GM15510 (cell line): ENCODE measurements around the gene SERGEF.

ENCODE experiments used
- POLR2A ChIP-seq: IDR thresholded peaks from 3 replicates; pipeline ENCODE4 v1.6.1; 2011; ENCODE audit warnings: borderline replicate concordance; ENCODE audit not compliant: insufficient read length; ENCODE audit errors: extremely low read depth

The SERGEF gene

DNA sequence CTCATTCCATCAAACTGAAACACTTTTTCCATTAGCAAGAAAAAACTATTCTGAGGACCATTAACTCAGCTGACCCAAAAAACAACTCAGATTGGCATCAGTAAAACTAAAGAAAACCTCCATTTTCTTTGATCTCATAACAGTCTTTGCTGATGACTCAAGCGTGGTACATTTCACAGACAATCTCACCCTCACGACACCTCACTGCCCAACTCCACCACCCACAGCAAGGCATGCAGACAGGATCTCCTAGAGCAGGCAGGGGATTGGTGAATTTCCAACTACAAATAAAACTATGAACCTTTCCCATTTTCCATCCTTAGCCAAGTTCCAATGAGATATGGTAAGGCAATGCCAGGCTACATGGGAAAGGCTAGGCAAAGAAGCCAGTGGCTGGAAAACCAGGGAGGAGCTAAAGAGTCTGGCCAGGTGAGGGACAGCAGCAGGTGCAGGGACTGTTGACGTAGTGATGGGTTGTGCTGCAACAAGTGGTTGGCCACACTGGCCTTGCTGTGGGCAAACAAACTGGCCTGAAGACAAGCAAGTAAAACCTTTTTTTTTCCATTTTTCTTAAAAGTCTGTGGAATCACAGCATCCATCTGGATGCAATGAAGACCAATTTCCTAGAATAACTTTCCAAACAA lies 97.2 kb downstream of the SERGEF start:
- no peak for TF ChIP-seq POLR2A

DNA sequence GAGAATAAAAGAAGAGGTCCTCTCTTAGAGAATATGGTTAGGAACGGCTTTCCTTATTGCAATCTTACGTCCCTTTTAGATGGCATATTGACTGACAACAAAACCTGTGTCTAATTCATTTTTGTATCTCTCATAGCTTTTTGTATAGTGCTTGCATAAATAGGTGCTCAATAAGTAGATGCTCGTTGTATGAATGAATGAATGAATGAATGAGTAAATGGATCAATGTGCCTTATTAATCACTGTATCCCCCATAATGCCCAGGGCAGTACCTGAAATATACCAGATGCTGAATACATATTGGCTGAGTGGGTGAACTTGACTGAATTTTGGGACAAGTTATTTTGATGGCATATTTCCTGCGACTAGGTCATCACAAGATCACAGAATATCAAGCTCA lies 97.9 kb downstream of the SERGEF start:
- no peak for TF ChIP-seq POLR2A

DNA sequence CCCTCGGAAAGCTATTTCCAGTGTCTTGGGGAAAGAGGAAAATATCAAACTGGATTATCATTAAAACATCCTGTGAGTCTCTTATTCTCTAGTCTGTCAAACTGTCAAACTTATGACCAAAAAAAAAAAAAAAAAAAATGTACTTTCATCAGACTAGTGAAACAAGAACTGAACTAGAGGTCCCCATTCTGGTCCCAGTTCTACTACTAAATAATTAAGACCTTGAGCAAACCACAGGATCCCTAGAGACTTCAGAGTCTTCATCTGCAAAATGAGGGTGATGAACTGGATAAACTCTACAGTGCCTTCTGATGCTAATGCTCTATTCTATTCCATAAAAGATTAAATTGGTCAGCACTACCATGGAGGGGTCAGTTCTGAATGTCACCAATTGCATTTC lies 105.8 kb downstream of the SERGEF start:
- TF ChIP-seq POLR2A, result no peak

DNA sequence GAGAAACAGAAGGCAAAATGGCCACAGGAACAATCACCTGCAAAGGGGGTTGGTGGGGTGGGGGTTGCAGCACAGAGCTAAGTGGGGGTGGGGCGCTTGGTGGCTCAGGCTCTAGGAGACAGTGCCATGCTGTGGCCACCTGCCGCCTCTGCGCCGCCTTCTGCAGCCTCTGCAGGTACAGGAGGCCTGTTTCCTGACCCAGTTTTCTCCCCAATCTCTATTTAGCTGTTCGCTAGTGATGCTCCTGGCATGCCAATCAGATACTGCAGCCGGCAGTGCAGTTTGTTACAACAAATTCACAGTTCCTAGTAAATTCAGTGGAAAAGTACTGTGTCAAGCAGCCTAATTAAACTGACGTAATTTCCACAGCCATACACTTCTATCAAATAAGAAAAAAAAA lies 106.4 kb downstream of the SERGEF start:
- no peak for TF ChIP-seq POLR2A

DNA sequence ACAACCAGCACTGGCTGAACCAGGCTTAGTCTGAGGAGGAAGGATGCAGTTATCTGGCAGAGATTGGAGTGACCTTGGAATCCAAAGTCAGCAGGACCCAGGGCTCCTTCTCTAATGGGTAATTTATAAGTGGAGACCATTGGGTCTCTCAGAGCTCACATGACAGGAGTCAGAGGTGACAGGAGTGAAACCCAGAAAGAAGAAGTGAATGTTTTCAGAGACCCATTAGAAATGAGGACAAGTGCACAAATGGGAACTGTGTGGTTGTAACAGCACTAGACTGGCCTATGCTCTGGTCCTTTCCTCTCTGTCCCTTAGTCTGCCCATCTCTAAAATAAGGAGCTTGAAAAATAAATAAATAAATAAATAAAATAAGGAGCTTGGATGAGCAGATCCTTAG lies 107.4 kb downstream of the SERGEF start:
- TF ChIP-seq POLR2A, result no peak

DNA sequence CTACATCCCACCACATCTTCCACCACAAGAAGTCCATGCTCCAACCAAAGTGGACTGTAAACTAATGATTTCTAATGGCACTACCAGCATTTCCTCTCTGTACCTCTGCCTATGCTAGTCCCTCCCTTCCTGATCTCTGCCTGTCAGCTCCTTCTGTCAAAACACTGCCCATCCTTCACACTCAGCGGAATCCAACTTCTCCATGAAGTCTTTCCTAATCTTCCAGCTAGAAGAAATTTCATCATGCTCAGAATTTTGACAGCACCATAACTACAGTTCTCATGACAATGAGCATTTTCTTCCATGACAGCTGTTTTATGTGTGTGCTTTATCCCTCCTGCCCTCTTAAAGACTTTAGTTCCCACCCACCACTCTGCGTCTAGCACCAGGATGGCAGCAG lies 111.4 kb downstream of the SERGEF start:
- no peak for TF ChIP-seq POLR2A

DNA sequence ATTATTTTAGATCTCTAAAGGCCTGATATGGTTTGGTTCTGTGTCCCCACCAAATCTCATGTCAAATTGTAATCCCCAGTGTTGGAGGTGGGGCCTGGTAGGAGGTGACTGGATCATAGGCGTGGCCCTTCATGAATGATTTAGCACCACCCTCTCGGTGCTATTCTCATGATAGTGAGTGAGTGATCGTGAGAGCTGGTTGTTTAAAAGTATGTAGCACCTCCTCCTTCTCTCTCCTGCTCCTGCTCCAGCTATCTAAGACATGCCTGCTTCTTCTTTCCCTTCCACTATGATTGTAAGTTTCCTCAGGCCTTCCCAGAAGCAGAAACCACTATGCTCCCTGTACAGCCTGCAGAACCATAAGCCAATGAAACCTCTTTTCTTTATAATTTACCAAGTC lies 114.1 kb downstream of the SERGEF start:
- TF ChIP-seq POLR2A, result no peak

DNA sequence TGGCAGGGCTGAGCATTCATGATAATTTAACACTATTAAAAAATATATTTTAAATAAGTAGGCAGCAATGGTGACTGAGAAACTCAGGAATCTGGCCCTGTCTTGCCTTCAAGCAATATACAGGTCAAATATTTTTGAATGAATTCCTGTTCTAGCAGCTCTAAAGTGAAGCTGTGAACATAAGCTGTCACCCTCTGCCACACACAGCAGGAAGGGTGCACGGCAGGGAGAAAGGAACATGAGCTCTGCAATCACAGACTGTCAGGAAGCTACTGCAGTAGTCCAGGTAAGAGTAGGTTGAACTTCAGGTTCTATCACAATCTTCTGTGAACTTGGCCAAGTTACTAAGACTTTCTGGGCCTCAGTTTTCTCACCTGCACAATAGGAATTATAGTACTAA lies 114.8 kb downstream of the SERGEF start:
- TF ChIP-seq POLR2A, result no peak

DNA sequence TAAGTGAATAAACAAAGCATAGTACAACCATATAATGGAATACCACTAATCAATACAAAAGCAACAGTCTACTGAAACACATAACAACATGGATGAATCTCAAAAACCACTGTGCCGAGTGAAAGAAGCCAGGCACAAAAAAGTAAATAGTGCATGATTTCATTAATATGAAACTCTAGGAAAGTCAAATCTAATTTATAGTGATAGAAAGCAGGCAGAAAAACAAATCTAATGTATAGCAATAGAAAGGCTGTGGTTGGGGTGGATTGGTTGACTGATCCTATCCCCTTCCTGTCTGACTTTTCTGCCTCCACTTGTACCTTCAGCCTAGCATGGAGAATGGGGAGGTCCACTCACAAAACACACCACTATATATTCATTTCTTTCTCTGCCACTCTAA lies 115.4 kb downstream of the SERGEF start:
- no peak for TF ChIP-seq POLR2A

DNA sequence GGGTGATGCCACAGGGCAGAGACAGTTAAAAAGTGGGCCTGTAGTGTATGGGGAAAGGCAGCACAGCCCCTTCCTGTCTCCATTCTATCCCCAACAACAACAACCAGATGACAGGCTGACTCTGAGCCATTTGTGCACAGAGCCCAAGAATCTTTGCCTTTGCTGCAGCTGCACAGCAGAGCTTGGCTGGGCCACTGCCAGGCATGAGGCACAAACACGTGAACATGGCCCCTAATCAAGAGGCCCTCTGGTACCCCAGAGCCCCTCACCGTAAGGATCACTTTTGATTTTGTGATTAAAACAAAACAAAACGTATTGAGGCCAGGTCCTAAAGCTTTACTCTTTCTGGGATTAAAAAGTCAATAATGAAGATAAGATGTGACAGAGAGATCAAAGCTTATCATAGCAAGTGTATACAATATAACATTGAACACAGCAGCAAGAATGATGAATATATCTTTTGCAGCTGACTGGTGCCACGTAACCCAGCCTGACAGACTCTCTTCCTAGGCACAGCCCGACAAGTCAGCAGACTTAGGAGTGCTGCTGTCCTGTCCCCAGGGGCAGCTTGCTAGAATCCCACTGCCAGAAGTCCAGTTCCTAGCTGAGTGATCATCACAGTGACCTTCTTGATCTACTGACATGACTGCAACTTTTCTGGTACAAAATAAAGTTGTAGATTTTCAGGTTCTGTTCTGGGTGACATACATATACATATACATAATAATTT lies 117.8 kb downstream of the SERGEF start:
- no peak for TF ChIP-seq POLR2A

DNA sequence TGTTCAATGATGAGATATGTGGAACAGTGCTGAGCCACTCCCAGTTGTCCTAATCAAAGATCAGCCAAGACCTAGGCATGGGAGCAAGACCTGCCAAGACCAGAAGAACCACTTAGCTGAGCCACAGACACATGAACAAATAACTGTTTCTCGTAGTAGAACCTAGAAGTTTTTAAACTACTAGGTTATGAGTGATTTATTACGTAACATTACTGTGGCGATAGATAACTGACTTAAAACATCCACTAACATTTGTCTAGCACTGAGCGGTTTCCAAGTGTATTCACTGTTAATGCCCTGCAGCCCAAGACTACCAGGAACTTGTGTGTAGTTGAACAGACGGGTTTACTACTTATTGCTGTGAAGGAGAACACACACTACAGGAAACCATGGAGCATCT lies 120.4 kb downstream of the SERGEF start:
- TF ChIP-seq POLR2A, result no peak

DNA sequence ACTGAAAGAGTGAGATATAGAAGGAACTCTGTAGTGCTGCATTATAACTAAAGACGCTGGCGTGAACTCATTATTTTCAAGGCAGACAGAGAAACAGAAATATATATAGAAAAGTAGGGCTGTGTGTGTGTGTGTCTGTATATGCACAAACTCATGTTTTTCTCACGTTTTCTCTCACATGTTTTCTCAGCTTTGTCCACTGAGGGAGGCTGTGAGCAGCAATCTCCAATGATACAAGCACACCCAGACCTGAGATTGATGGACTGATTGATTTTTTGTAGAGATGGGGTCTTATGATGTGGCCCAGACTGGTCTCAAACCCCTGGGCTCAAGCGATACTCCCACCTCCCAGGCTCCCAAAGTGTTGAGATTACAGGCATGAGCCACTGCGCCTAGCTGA lies 122.5 kb downstream of the SERGEF start:
- no peak for TF ChIP-seq POLR2A

DNA sequence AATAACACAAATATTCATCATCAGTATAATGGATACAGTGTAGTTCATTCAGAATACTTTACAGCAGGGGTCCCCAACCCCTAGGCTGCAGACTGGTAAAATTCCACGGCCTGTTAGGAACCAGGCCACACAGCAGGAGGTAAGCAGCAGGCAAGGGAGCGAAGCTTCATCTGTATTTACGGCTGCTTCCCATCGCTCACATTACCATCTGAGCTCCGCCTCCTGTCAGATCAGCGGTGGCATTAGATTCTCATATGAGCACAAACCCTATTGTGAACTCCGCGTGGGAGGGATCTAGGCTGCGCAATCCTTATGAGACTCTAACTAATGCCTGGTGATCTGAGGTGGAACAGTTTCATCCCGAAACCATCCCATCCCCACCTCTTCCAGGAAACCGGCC lies 125.1 kb downstream of the SERGEF start:
- no peak for TF ChIP-seq POLR2A

DNA sequence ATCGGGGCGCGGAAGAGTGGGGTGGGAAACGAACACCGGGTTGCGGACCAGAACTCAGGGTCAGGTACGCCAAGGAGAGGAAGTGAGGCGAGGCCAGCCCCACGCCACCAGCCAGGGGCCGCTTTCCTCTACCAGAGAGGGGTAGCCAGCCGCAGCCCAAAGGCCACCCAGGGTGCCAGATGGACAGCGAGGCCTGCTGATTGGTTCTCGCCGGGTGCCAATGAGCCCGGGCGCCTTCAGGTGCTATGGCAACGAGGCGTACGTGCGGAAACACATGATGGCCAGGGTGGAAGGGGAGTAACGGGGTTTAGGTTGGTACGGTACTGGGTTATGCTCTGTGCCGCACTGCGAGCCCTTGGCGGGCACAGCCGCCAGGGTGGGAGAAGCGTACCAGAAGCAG lies 128.9 kb downstream of the SERGEF start:
- TF ChIP-seq POLR2A, result no peak

DNA sequence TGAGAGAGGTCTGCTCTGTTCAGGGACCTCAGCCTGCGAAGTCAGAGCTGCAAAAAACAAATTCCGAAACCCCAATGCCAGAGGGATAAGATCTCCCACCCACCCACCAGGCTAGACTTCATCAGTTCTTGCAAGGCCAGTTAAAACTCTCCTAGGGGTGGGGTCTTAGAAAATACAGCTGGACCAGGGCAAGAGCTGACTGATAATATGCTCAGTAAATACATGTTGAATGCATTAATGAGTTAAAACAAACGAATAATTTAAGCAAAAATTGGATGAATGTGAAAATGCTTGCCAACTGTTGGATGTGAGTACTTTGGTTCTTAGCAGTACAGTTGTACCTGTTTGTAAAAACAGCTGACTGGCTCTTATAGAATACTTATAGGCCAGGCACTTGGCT lies 129.8 kb downstream of the SERGEF start:
- no peak for TF ChIP-seq POLR2A

DNA sequence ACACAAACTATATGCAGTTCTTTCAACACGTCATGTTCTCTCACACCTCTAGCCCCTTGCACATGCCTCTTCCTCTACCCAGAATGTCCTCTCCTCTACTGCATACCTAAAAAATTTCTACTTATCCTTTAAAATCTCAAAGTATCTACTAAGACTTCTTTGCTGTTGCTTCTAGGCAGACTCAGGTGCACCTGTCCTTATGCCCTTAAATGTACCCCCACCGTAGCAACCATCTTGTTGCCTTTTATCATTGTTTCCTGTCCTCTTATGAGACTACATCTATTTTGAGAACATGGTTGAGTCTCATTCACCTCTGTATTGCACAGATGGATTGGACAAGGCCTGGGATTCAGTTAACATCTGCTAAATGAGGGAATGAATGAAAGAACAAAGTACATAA lies 134.1 kb downstream of the SERGEF start:
- TF ChIP-seq POLR2A, result no peak

DNA sequence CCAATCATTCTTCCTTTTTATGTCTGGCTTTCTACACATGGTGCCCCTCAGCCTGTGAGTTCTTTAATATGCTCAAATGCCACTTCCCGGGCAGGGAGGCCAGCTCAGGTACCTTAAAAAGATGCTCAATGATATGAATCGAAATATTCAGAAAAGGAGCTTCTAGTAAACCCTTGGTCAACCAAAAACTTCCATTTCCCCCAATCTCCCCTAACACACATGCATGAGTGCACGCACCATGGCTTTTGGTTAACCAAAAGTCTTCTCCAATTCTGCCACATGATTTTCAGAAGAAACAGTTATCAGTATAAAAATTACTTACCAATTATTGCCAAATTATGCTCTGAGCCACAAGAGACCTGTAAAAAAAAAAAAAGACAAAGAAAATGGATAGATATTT lies 135.0 kb downstream of the SERGEF start:
- TF ChIP-seq POLR2A, result no peak

DNA sequence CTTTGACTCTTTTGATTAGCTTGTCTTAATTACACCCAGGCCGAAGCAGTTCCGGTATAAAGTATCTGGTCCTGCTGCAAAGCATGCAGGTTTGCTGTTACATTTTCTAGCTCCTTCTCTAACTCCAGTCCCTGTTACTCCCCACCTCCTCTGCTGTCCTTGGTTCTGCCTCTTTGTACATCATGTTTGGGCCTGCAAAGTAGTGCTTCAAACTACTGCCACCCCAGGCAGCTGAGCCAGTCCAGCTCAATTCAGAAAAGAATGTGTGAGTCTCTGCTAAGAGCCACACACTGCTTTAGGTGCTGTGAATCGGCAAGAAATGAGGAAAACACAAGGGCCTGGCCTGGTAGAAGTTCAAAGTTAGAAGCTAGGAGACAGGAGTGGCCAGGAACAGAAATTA lies 136.0 kb downstream of the SERGEF start:
- TF ChIP-seq POLR2A, result no peak

DNA sequence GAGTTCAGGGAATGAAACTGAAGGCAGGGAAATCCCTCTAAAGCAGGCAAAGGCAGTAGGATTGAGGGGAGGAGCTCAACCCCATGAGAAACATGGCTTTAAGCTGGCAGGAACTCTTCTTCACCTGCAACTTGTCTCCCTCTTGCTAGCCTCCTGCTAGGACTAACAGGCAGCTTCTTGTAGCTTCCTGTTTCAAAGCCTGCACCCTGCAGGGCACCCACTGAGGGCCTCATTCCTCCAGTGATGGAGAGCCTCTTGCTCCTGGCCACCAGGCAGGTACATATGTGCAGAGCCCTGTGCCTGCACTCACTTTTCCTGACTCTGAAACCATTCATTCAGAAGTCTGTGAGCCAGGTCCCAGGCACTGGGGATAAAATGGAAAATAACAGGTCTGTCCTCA lies 137.0 kb downstream of the SERGEF start:
- TF ChIP-seq POLR2A, result no peak
